K562 (cell line): ENCODE data around the gene LUZP1. TPM values are rescaled to one million over a fixed set of nuclear protein-coding genes. Genes with fewer than 3 reads are reported as not detected.

Source experiments
- ATAC-seq: fragments of 200-7000 bp; cut with Tn5 transposase; 3 replicates; pipeline ENCODE4 v1.9.1; 2020; ENCODE audit warnings: moderate library complexity
- BruUV-seq: library from RNA; stranded (reverse); fragments of 400-500 nt; replicated peaks from 2 replicates; lab custom pipeline; 2021; lab: Mats Ljungman, UMichigan
- CTCF ChIA-PET: fragments of 300-600 bp; formaldehyde crosslinking; extraction: SDS; loops from one replicate; lab custom pipeline; 2021; ENCODE audit warnings: low intra/inter-chr PET ratio; lab: Yijun Ruan, JAX
- POLR2A ChIA-PET: fragments of 300-600, 350-650 bp; sonication (Branson Sonifier 250); formaldehyde crosslinking; extraction: SDS; loops from one replicate; lab custom pipeline; 2021; ENCODE audit warnings: antibody characterized with exemption, inconsistent platforms; lab: Yijun Ruan, JAX
- DNase-seq, 4 experiments: peaks; one replicate each; pipeline versions ENCODE4 v3.0.0 to v3.0.0-alpha.2; 2011 to 2018; ENCODE audit warnings: low spot score in 3 of 4, mixed read lengths in 3 of 4; ENCODE audit errors: extremely low read depth in 1 of 4
- FAIRE-seq: peaks from 2 replicates; lab custom pipeline; 2011; peaks lifted over from hg19 to GRCh38; lab: Jason Lieb, UNC
- H2AFZ ChIP-seq: 2 replicates; pipeline ENCODE4 v1.6.0; 2011; ENCODE audit warnings: low read depth, low read length, control low read depth, inconsistent platforms
- H3K27ac ChIP-seq: fragments of 200-600 bp; 3 replicates; pipeline ENCODE4 v1.8.0; 2011; ENCODE audit warnings: low read depth, mild to moderate bottlenecking, control low read depth, inconsistent platforms, low read length, moderate library complexity, mixed read lengths; ENCODE audit errors: extremely low read depth
- H3K27me3 ChIP-seq, 2 experiments: fragments of 300-600 bp in 1 of 2; 2 replicates in 1 of 2; 3 replicates in 1 of 2; pipeline versions ENCODE4 v1.6.0 to v1.8.0; 2011; ENCODE audit warnings: inconsistent platforms in 2 of 2, low read length in 2 of 2, mild to moderate bottlenecking in 1 of 2, mixed read lengths in 1 of 2, moderate library complexity in 1 of 2; ENCODE audit not compliant: control insufficient read depth in 2 of 2, insufficient read depth in 2 of 2
- H3K36me3 ChIP-seq: fragments of 300-600 bp; 3 replicates; pipeline ENCODE4 v1.8.0; 2011; ENCODE audit warnings: mild to moderate bottlenecking, low read length, inconsistent platforms; ENCODE audit not compliant: control insufficient read depth, insufficient read depth
- H3K4me1 ChIP-seq, 2 experiments: fragments of 200-600 bp in 1 of 2; replicated peaks in 1 of 2; 2 replicates in 1 of 2; 3 replicates in 1 of 2; pipeline versions ENCODE4 v1.5.1 to v1.8.0; 2011; ENCODE audit warnings: inconsistent platforms in 2 of 2, low read length in 2 of 2, mild to moderate bottlenecking in 1 of 2, mixed read lengths in 1 of 2, moderate library complexity in 1 of 2; ENCODE audit not compliant: control insufficient read depth in 2 of 2, insufficient read depth in 2 of 2
- H3K4me2 ChIP-seq: 2 replicates; pipeline ENCODE4 v1.6.1; 2011; ENCODE audit warnings: low read length, control low read depth, inconsistent platforms, mixed read lengths; ENCODE audit not compliant: insufficient read depth
- H3K4me3 ChIP-seq: fragments of 200-600 bp; sonication (generic), shearing (Covaris generic); 2 replicates; pipeline ENCODE4 v1.5.1; 2016; ENCODE audit warnings: control low read depth, inconsistent platforms
- H3K79me2 ChIP-seq: fragments of 200-600 bp; 3 replicates; pipeline ENCODE4 v1.8.0; 2011; ENCODE audit warnings: low read length, inconsistent platforms; ENCODE audit not compliant: control insufficient read depth, insufficient read depth
- H3K9ac ChIP-seq, 2 experiments: 2 replicates each; pipeline versions ENCODE4 v1.6.0 to v1.6.1; 2011; ENCODE audit warnings: low read depth in 2 of 2, low read length in 2 of 2, control low read depth in 1 of 2, inconsistent platforms in 1 of 2, mild to moderate bottlenecking in 1 of 2, mixed read lengths in 1 of 2; ENCODE audit not compliant: insufficient read depth in 1 of 2
- H3K9me1 ChIP-seq: one replicate; pipeline ENCODE4 v1.6.0; 2011; ENCODE audit warnings: inconsistent platforms, mild to moderate bottlenecking, low read length, moderate library complexity; ENCODE audit not compliant: control insufficient read depth, insufficient read depth
- H3K9me3 ChIP-seq: replicated peaks from 2 replicates; pipeline ENCODE4 v1.5.1; 2011; ENCODE audit warnings: low read depth, low read length, inconsistent platforms; ENCODE audit not compliant: control insufficient read depth, insufficient read depth
- H4K20me1 ChIP-seq: replicated peaks from 2 replicates; pipeline ENCODE4 v1.6.1; 2011; ENCODE audit warnings: low read length, inconsistent platforms, mixed read lengths; ENCODE audit not compliant: control insufficient read depth, insufficient read depth
- BRCA1 ChIP-seq, 2 experiments: fragments of 450-650 bp in 1 of 2; sonication (generic) in 1 of 2; formaldehyde crosslinking in 1 of 2; IDR thresholded peaks; 2 replicates each; pipeline versions ENCODE4 v1.5.0 to v1.6.1; 2017 to 2020; ENCODE audit warnings: mild to moderate bottlenecking in 1 of 2, missing genetic modification reagents in 1 of 2
- HMG20B ChIP-seq: fragments of 250-450 bp; sonication (Bioruptor Pico); IDR thresholded peaks from 2 replicates; pipeline ENCODE4 v1.5.0; 2021; ENCODE audit warnings: mild to moderate bottlenecking
- HNRNPLL ChIP-seq: fragments of 200-400 bp; formaldehyde crosslinking; IDR thresholded peaks from 2 replicates; pipeline ENCODE4 v1.6.1; 2017; ENCODE audit warnings: low read length, low read depth, mild to moderate bottlenecking; ENCODE audit not compliant: poor library complexity, severe bottlenecking
- LEF1 ChIP-seq: fragments of 450-650 bp; IDR thresholded peaks from 2 replicates; pipeline ENCODE4 v1.6.1; 2016; ENCODE audit warnings: mild to moderate bottlenecking
- MECOM ChIP-seq: fragments of 250-450 bp; sonication (Bioruptor Pico); IDR thresholded peaks from 2 replicates; pipeline ENCODE4 v1.8.0; 2022; ENCODE audit warnings: inconsistent platforms
- POLR2G ChIP-seq: fragments of 200-400 bp; formaldehyde crosslinking; IDR thresholded peaks from 2 replicates; pipeline ENCODE4 v1.6.1; 2017; ENCODE audit warnings: low read depth, mild to moderate bottlenecking, antibody characterized with exemption, low read length, moderate library complexity
- XRCC5 ChIP-seq: fragments of 200-400 bp; formaldehyde crosslinking; IDR thresholded peaks from 2 replicates; pipeline ENCODE4 v1.6.1; 2017; ENCODE audit warnings: low read depth, mild to moderate bottlenecking, low read length
- ZFP30 ChIP-seq: fragments of 250-450 bp; sonication (Bioruptor Pico); IDR thresholded peaks from 2 replicates; pipeline ENCODE4 v1.8.0; 2022; ENCODE audit warnings: moderate library complexity, mild to moderate bottlenecking, inconsistent platforms, borderline replicate concordance
- WGBS: fragments of 100-300 bp; shearing (Covaris generic); methylation state at CpG from one replicate; pipeline ENCODE4 v1.1.6; 2016; ENCODE audit warnings: low coverage, mixed read lengths; ENCODE audit not compliant: insufficient coverage; ENCODE audit errors: missing lambda C conversion rate; 5-methylcytosine and 5-hydroxymethylcytosine counted together
- in situ Hi-C: fragments of 300-500 bp; cut with MboI; formaldehyde crosslinking; loops from 4 replicates; pipeline ENCODE4 v1.15.0; 2018; ENCODE audit warnings: inconsistent platforms, mixed read lengths
- intact Hi-C: fragments of 100-400 bp; cut with micrococcal nuclease; formaldehyde crosslinking; loops from 2 replicates; pipeline ENCODE4 v1.14.2; 2022
- polyA plus RNA-seq, 8 experiments: library from polyadenylated mRNA; depleted of rRNA in 4 of 8; stranded (reverse) in 5 of 8; unstranded in 3 of 8; fragments of >200 nt; fragmentation: Nextera tagmentation in 2 of 8; fragmentation: Illumina TruSeq in 1 of 8; extraction: Ambion mirVana in 2 of 8; extraction: Trizol in 1 of 8; gene quantifications; 2 replicates each; pipeline versions ENCODE4 v1.2.1 to v1.2.3, GENCODE V29; 2011 to 2014; ENCODE audit warnings: inconsistent platforms in 1 of 8, missing spikeins in 1 of 8
- total RNA-seq, 7 experiments: library from RNA; depleted of rRNA in 6 of 7; stranded (reverse); fragments of >200 nt in 6 of 7; fragmentation: Illumina TruSeq in 2 of 7; extraction: Trizol in 2 of 7; gene quantifications; 2 replicates each; pipeline versions ENCODE4 v1.2.1 to v1.2.3, GENCODE V29; 2011 to 2021; ENCODE audit warnings: low replicate concordance in 1 of 7
- TF ChIP-seq, protein P1 (sequence below): fragments of 200-800 bp; sonication (Bioruptor generic); IDR thresholded peaks from 2 replicates; pipeline ENCODE4 v1.6.1; 2017; ENCODE audit warnings: missing genetic modification characterization, missing compliant biosample characterization
- TF ChIP-seq, protein P2 (sequence below): fragments of 450-650 bp; IDR thresholded peaks from 2 replicates; pipeline ENCODE4 v1.6.1; 2017; ENCODE audit warnings: antibody characterized with exemption, mild to moderate bottlenecking
- TF ChIP-seq, protein P3 (sequence below): sonication (generic); formaldehyde crosslinking; IDR thresholded peaks from 2 replicates; pipeline ENCODE4 v1.8.1; 2022; ENCODE audit warnings: missing genetic modification reagents
- TF ChIP-seq, protein P4 (sequence below): fragments of 250-450 bp; sonication (Bioruptor Pico); IDR thresholded peaks from 2 replicates; pipeline ENCODE4 v1.9.0; 2021; ENCODE audit warnings: mild to moderate bottlenecking

The LUZP1 gene
- total and polyA plus RNA-seq, 9 of the 15 experiments (the other 6 are each of a cell fraction or from before 2014, with no cell fraction given) = 6.5 to 19.1 (median 12.4) TPM

DNA sequence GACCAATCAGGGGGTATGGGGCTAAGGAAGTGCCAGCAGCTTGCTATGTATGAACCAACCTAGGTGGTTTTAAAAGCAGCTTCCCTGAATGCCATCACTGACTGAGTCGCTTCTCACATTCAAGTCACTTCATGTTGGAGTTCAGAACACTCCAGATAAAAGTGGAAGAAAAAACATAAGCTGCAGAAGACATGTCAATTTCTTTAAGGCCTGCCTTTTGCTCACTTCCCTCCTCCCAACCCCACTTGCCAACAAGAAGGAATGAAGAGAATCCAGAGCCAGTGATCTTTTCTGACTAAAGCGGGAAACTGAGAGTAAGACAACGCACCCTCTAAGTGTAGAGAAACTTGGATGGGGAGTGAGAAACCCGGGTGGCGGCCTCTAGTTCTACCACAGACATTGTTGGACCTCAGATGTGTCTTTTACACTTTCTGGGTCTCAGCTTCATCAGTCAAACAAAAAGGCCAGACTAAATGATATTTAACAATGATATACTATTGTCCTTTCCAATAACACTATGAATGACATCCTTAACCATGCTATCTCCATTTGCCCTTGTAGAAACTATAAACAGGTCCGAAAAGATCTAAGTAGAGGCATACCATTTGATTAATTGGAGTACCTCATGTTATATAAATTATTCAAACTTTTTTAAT is 54.1 kb downstream of the LUZP1 start:
- H4K20me1 ChIP-seq = 0 out of 2 replicates have a peak, but pooled peaks cover 4% of the 10 kb centered on the region
- ChIA-PET POLR2A (interaction anchor here (0.7 to 3.5 kb wide), 10 partner anchors 8 to 142 kb away, joined by 3 to 28 read pairs (median 5); partner anchors contain the start of gene LUZP1), CTCF (no interaction called here)
- peaks cover 41 to 68% of the 10 kb centered on the region in 2 experiments for H3K4me1 ChIP-seq
- H3K4me2 ChIP-seq = peak overlapping the region; percentile 51
- H3K27ac ChIP-seq = peak overlapping the region; percentile 72
- DNase-seq = peak in 1 of 4 experiments; percentile 34
- in situ Hi-C loops = no loop called here
- peak overlapping the region; percentile 73 for H2AFZ ChIP-seq
- WGBS = 23% methylated on average over 6 of the region's 6 CpGs
- FAIRE-seq = no peak
- intact Hi-C loops = no loop called here
- H3K4me3 ChIP-seq = no peak overlapping the region
- H3K9me3 ChIP-seq = no peaks in the 10 kb centered on the region
- peak; percentile 9; the same call in 1 of the 3 replicates for ATAC-seq
- H3K9ac ChIP-seq = peak overlapping the region; percentile 18 to 53; a peak in 3 of 4 replicates
- BruUV-seq = no TSS peak
- no peaks in the 10 kb centered on the region for H3K27me3 ChIP-seq
- peaks cover 72% of the 10 kb centered on the region for H3K79me2 ChIP-seq
- no peaks in the 10 kb centered on the region for H3K36me3 ChIP-seq
- H3K9me1 ChIP-seq = no peaks in the 10 kb centered on the region
- TF ChIP-seq MECOM (CRISPR knock-in tag) (no peak), XRCC5 (no peak), ZFP30 (CRISPR knock-in tag) (no peak), HMG20B (no peak), BRCA1 (IDR thresholded peaks at IDR 0.05) (no peak), BRCA1 (CRISPR knock-in tag; IDR thresholded peaks at IDR 0.05) (no peak), LEF1 (no peak), HNRNPLL (no peak), POLR2G (no peak)
- TF ChIP-seq, protein P1, sequence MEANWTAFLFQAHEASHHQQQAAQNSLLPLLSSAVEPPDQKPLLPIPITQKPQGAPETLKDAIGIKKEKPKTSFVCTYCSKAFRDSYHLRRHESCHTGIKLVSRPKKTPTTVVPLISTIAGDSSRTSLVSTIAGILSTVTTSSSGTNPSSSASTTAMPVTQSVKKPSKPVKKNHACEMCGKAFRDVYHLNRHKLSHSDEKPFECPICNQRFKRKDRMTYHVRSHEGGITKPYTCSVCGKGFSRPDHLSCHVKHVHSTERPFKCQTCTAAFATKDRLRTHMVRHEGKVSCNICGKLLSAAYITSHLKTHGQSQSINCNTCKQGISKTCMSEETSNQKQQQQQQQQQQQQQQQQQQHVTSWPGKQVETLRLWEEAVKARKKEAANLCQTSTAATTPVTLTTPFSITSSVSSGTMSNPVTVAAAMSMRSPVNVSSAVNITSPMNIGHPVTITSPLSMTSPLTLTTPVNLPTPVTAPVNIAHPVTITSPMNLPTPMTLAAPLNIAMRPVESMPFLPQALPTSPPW (CRISPR knock-in tag) = no peak
- TF ChIP-seq, protein P2, sequence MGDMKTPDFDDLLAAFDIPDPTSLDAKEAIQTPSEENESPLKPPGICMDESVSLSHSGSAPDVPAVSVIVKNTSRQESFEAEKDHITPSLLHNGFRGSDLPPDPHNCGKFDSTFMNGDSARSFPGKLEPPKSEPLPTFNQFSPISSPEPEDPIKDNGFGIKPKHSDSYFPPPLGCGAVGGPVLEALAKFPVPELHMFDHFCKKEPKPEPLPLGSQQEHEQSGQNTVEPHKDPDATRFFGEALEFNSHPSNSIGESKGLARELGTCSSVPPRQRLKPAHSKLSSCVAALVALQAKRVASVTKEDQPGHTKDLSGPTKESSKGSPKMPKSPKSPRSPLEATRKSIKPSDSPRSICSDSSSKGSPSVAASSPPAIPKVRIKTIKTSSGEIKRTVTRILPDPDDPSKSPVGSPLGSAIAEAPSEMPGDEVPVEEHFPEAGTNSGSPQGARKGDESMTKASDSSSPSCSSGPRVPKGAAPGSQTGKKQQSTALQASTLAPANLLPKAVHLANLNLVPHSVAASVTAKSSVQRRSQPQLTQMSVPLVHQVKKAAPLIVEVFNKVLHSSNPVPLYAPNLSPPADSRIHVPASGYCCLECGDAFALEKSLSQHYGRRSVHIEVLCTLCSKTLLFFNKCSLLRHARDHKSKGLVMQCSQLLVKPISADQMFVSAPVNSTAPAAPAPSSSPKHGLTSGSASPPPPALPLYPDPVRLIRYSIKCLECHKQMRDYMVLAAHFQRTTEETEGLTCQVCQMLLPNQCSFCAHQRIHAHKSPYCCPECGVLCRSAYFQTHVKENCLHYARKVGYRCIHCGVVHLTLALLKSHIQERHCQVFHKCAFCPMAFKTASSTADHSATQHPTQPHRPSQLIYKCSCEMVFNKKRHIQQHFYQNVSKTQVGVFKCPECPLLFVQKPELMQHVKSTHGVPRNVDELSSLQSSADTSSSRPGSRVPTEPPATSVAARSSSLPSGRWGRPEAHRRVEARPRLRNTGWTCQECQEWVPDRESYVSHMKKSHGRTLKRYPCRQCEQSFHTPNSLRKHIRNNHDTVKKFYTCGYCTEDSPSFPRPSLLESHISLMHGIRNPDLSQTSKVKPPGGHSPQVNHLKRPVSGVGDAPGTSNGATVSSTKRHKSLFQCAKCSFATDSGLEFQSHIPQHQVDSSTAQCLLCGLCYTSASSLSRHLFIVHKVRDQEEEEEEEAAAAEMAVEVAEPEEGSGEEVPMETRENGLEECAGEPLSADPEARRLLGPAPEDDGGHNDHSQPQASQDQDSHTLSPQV = peak; percentile 10; the same call in 1 of the 2 replicates
- TF ChIP-seq, protein P3, sequence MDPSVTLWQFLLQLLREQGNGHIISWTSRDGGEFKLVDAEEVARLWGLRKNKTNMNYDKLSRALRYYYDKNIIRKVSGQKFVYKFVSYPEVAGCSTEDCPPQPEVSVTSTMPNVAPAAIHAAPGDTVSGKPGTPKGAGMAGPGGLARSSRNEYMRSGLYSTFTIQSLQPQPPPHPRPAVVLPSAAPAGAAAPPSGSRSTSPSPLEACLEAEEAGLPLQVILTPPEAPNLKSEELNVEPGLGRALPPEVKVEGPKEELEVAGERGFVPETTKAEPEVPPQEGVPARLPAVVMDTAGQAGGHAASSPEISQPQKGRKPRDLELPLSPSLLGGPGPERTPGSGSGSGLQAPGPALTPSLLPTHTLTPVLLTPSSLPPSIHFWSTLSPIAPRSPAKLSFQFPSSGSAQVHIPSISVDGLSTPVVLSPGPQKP = no peak
- TF ChIP-seq, protein P4, sequence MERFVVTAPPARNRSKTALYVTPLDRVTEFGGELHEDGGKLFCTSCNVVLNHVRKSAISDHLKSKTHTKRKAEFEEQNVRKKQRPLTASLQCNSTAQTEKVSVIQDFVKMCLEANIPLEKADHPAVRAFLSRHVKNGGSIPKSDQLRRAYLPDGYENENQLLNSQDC (CRISPR knock-in tag) = no peak
